ENCODE data around the gene DDX23. TPM values are rescaled to one million over a fixed set of nuclear protein-coding genes. Genes with fewer than 3 reads are reported as not detected.

Gene DDX23
- polyA plus RNA-seq, 3 donors = 21.4 to 63.8 (median 28.4) TPM

GRCh38 chr12:48883305-48884161 is 31.6 kb upstream of the DDX23 start:
- H3K36me3 ChIP-seq (replicated peaks in 1 of 2; ENCODE audit: control insufficient read depth in 1 of 2, insufficient read depth in 2 of 2, low read length in 2 of 2) = no peaks in the 10 kb centered on the region
- no peak overlapping the region for H3K4me3 Mint-ChIP-seq
- intact Hi-C loops (cut with micrococcal nuclease) = no loop called here
- H3K27me3 ChIP-seq (ENCODE audit: control insufficient read depth in 2 of 2, insufficient read depth in 2 of 2, low read length in 2 of 2) = peaks cover 16 to 23% of the 10 kb centered on the region in 2 donors
- H3K4me2 ChIP-seq (replicated peaks; ENCODE audit: extremely low read depth, low read length, poor library complexity, severe bottlenecking) = no peak overlapping the region
- H3K79me2 ChIP-seq (ENCODE audit: insufficient read depth, low read length) = no peaks in the 10 kb centered on the region
- no peak overlapping the region for H3K27ac Mint-ChIP-seq
- no peaks in the 10 kb centered on the region for H3K36me3 Mint-ChIP-seq
- H3K27me3 Mint-ChIP-seq (ENCODE audit: low read depth in 3 of 3) = peaks cover 22 to 43% (median 28%) of the 10 kb centered on the region in 3 donors
- no peak for TF ChIP-seq CTCF (IDR thresholded peaks at IDR 0.05)
- H3K4me1 Mint-ChIP-seq = peaks cover 6% of the 10 kb centered on the region
- DNase-seq = no peak
- H3K27ac ChIP-seq (ENCODE audit: low read depth in 1 of 2, low read length in 2 of 2) = no peak overlapping the region
- H3K9me3 ChIP-seq (replicated peaks in 1 of 2; ENCODE audit: control insufficient read depth in 1 of 2, insufficient read depth in 1 of 2, low read length in 2 of 2) = no peaks in the 10 kb centered on the region
- no peak overlapping the region for H3K4me3 ChIP-seq (replicated peaks in 1 of 3; ENCODE audit: low read depth in 2 of 3, low read length in 3 of 3)
- WGBS (ENCODE audit: insufficient coverage) = 93% methylated on average over 2 of the region's 13 CpGs
- no peaks in the 10 kb centered on the region for H3K4me1 ChIP-seq (ENCODE audit: control insufficient read depth in 1 of 2, insufficient read depth in 2 of 2, low read length in 2 of 2)
- no peak overlapping the region for H2AFZ ChIP-seq (ENCODE audit: insufficient read depth, low read depth, low read length, poor library complexity, severe bottlenecking)
- H3K9ac ChIP-seq (ENCODE audit: insufficient read depth, low read length, poor library complexity, severe bottlenecking) = no peak overlapping the region
- H4K20me1 ChIP-seq (ENCODE audit: insufficient read depth, low read length) = no peaks in the 10 kb centered on the region
- H3K9me3 Mint-ChIP-seq = peaks cover 0 to 3% (median 0%) of the 10 kb centered on the region in 7 donors

GRCh38 chr12:48882972-48883304 is 31.0 kb upstream of the DDX23 start:
- H3K27ac ChIP-seq (ENCODE audit: low read depth in 1 of 2, low read length in 2 of 2) = no peak overlapping the region
- no peak for DNase-seq
- H2AFZ ChIP-seq (ENCODE audit: insufficient read depth, low read depth, low read length, poor library complexity, severe bottlenecking) = no peak overlapping the region
- Mint-ChIP-seq H3K27me3 (ENCODE audit: low read depth in 3 of 3) (peaks cover 22 to 44% (median 28%) of the 10 kb centered on the region in 3 donors), H3K27ac (no peak overlapping the region), H3K36me3 (no peaks in the 10 kb centered on the region), H3K4me1 (peaks cover 6% of the 10 kb centered on the region), H3K9me3 (peaks cover 0 to 3% (median 0%) of the 10 kb centered on the region in 7 donors), H3K4me3 (no peak overlapping the region)
- no peaks in the 10 kb centered on the region for H3K9me3 ChIP-seq (replicated peaks in 1 of 2; ENCODE audit: control insufficient read depth in 1 of 2, insufficient read depth in 1 of 2, low read length in 2 of 2)
- WGBS (ENCODE audit: insufficient coverage) = no CpG with 5 or more reads among the region's 3 CpGs
- no peaks in the 10 kb centered on the region for H3K36me3 ChIP-seq (replicated peaks in 1 of 2; ENCODE audit: control insufficient read depth in 1 of 2, insufficient read depth in 2 of 2, low read length in 2 of 2)
- TF ChIP-seq CTCF (IDR thresholded peaks at IDR 0.05) = no peak
- H3K4me1 ChIP-seq (ENCODE audit: control insufficient read depth in 1 of 2, insufficient read depth in 2 of 2, low read length in 2 of 2) = no peaks in the 10 kb centered on the region
- intact Hi-C loops (cut with micrococcal nuclease) = no loop called here
- no peak overlapping the region for H3K4me2 ChIP-seq (replicated peaks; ENCODE audit: extremely low read depth, low read length, poor library complexity, severe bottlenecking)
- H3K27me3 ChIP-seq (ENCODE audit: control insufficient read depth in 2 of 2, insufficient read depth in 2 of 2, low read length in 2 of 2) = peaks cover 16 to 23% of the 10 kb centered on the region in 2 donors
- no peak overlapping the region for H3K4me3 ChIP-seq (replicated peaks in 1 of 3; ENCODE audit: low read depth in 2 of 3, low read length in 3 of 3)
- no peaks in the 10 kb centered on the region for H3K79me2 ChIP-seq (ENCODE audit: insufficient read depth, low read length)
- no peak overlapping the region for H3K9ac ChIP-seq (ENCODE audit: insufficient read depth, low read length, poor library complexity, severe bottlenecking)
- no peaks in the 10 kb centered on the region for H4K20me1 ChIP-seq (ENCODE audit: insufficient read depth, low read length)
